GM03348 (cell line): ENCODE measurements around the gene KCNG1.
"Not testable (repeated sequence)": the region's sequence is repeated elsewhere in the genome, so short reads cannot be mapped to it uniquely, and the experiment has no call there.

Source experiments
- DNase-seq: peaks from one replicate; pipeline ENCODE4 v3.0.0; 2012; ENCODE audit warnings: low spot score

Gene KCNG1

GRCh38 chr20:51022803-51023616, at the start of gene KCNG1:
Gene KCNG1, minus strand, starts transcription at chr20:51023107. Its CDS starts 12,769 bp downstream, at chr20:51010338.
- peak; percentile 98 for DNase-seq

GRCh38 chr20:51070621-51071020, 47.7 kb upstream of the KCNG1 start:
- DNase-seq, result no peak

- DNase-seq, result no peak
Measured at GRCh38 chr20:51067792-51068191, 44.9 kb upstream of the KCNG1 start.

GRCh38 chr20:51065615-51066014, 42.7 kb upstream of the KCNG1 start:
- no peak for DNase-seq

GRCh38 chr20:51064137-51064536, 41.2 kb upstream of the KCNG1 start:
- DNase-seq, result no peak

- no peak for DNase-seq
Measured at GRCh38 chr20:51062065-51062464, 39.2 kb upstream of the KCNG1 start.

- no peak for DNase-seq
Measured at GRCh38 chr20:51061418-51062045, 38.6 kb upstream of the KCNG1 start.

- no peak for DNase-seq
Measured at GRCh38 chr20:51060301-51060700, 37.4 kb upstream of the KCNG1 start.

- DNase-seq, result peak; percentile 38
Measured at GRCh38 chr20:51059862-51060261, 37.0 kb upstream of the KCNG1 start.

GRCh38 chr20:51058017-51058416, 35.1 kb upstream of the KCNG1 start:
- no peak for DNase-seq

- no peak for DNase-seq
Measured at GRCh38 chr20:51054233-51054632, 31.3 kb upstream of the KCNG1 start.

GRCh38 chr20:51050531-51051075, 27.7 kb upstream of the KCNG1 start:
- DNase-seq, result no peak

GRCh38 chr20:51046021-51046985, 23.4 kb upstream of the KCNG1 start:
- no peak for DNase-seq

- DNase-seq, result not testable (repeated sequence)
Measured at GRCh38 chr20:51045492-51045891, 22.6 kb upstream of the KCNG1 start.

- DNase-seq, result no peak
Measured at GRCh38 chr20:51044796-51045195, 21.9 kb upstream of the KCNG1 start.

- DNase-seq, result no peak
Measured at GRCh38 chr20:51043811-51044210, 20.9 kb upstream of the KCNG1 start.

GRCh38 chr20:51042657-51043247, 19.8 kb upstream of the KCNG1 start:
- DNase-seq, result no peak

- no peak for DNase-seq
Measured at GRCh38 chr20:51042064-51042463, 19.2 kb upstream of the KCNG1 start.

GRCh38 chr20:51037532-51038115, 14.7 kb upstream of the KCNG1 start:
- no peak for DNase-seq

GRCh38 chr20:51036827-51037531, 14.1 kb upstream of the KCNG1 start:
- DNase-seq, result no peak

GRCh38 chr20:51036226-51036625, 13.3 kb upstream of the KCNG1 start:
- peak; percentile 68 for DNase-seq
